Activated T-helper 1 cell treated with anti-CD3 and anti-CD28 coated beads, Interleukin-12 subunit alpha, Interleukin-12 subunit beta, Interleukin-2, Interleukin-4 antibody, amounts not matched to agents 30 ng/mL and 10 ng/mL and 1 ng/mL, durations not matched to agents 14 hours and 24 hours and 36 hours (primary cell): ENCODE results near the gene RBM19. TPM values are rescaled to one million over a fixed set of nuclear protein-coding genes. Genes with fewer than 3 reads are reported as not detected.
A peak's percentile ranks its signal among the peaks of the same experiment; 100 is the strongest.

Source experiments
- DNase-seq: peaks from one replicate; pipeline ENCODE4 v3.0.0; 2021; ENCODE audit warnings: low spot score
- H3K27ac Mint-ChIP-seq: one replicate; pipeline ENCODE4 v1.8.0; 2021; ENCODE audit warnings: mild to moderate bottlenecking, mixed read lengths
- H3K27me3 Mint-ChIP-seq: one replicate; pipeline ENCODE4 v1.8.0; 2022; ENCODE audit warnings: mild to moderate bottlenecking, moderate library complexity, mixed read lengths; ENCODE audit not compliant: insufficient read depth
- H3K36me3 Mint-ChIP-seq: one replicate; pipeline ENCODE4 v1.8.0; 2021; ENCODE audit warnings: low read depth, mixed read lengths
- H3K4me1 Mint-ChIP-seq: one replicate; pipeline ENCODE4 v1.8.0; 2021; ENCODE audit warnings: low read depth, mixed read lengths
- H3K4me3 Mint-ChIP-seq: one replicate; pipeline ENCODE4 v1.8.0; 2021; ENCODE audit warnings: mild to moderate bottlenecking, moderate library complexity, mixed read lengths
- H3K9me3 Mint-ChIP-seq: one replicate; pipeline ENCODE4 v1.8.0; 2021; ENCODE audit warnings: mixed read lengths
- intact Hi-C: fragments of 100-400 bp; cut with micrococcal nuclease; formaldehyde crosslinking; loops from one replicate; pipeline ENCODE4 v1.15.1; 2024
- total RNA-seq: library from RNA; stranded (reverse); gene quantifications from 2 replicates; pipeline ENCODE4 v1.2.3, GENCODE V29; 2022

RBM19 gene
- total RNA-seq, 1 donor from 2014 or later: 102 TPM

- no peak for DNase-seq
- intact Hi-C loops: loop anchor here (1.0 kb wide), 1 partner anchor 67 kb away; no protein-coding TSS in a partner anchor
- H3K27me3 Mint-ChIP-seq: no peaks in the 10 kb centered on the region
- no peak overlapping the region for H3K27ac Mint-ChIP-seq
- no peaks in the 10 kb centered on the region for H3K9me3 Mint-ChIP-seq
- H3K36me3 Mint-ChIP-seq: peaks cover 55% of the 10 kb centered on the region
- no peak overlapping the region for H3K4me3 Mint-ChIP-seq
- peaks cover 21% of the 10 kb centered on the region for H3K4me1 Mint-ChIP-seq
These were observed 36.7 kb downstream of the RBM19 start for GRCh38 chr12:113929312-113929989.

GRCh38 chr12:113926788-113927187, 39.3 kb downstream of the RBM19 start:
- Mint-ChIP-seq H3K9me3 (no peaks in the 10 kb centered on the region), H3K27me3 (no peaks in the 10 kb centered on the region), H3K4me3 (no peak overlapping the region), H3K27ac (peak overlapping the region; percentile 13), H3K36me3 (peaks cover 56% of the 10 kb centered on the region), H3K4me1 (peaks cover 21% of the 10 kb centered on the region)
- DNase-seq: no peak
- intact Hi-C loops: no loop called here

- peaks cover 16% of the 10 kb centered on the region for H3K4me1 Mint-ChIP-seq
These were observed 41.8 kb downstream of the RBM19 start for GRCh38 chr12:113924341-113924740.

GRCh38 chr12:113923251-113923650, 42.9 kb downstream of the RBM19 start:
- no peak overlapping the region for H3K4me3 Mint-ChIP-seq
- intact Hi-C loops: no loop called here
- H3K27ac Mint-ChIP-seq: no peak overlapping the region
- DNase-seq: no peak
- H3K27me3 Mint-ChIP-seq: no peaks in the 10 kb centered on the region
- H3K9me3 Mint-ChIP-seq: no peaks in the 10 kb centered on the region
- peaks cover 12% of the 10 kb centered on the region for H3K4me1 Mint-ChIP-seq
- peaks cover 39% of the 10 kb centered on the region for H3K36me3 Mint-ChIP-seq

More at GRCh38 chr12:113924341-113924740, 41.8 kb downstream of the RBM19 start:
- Mint-ChIP-seq H3K4me3 (no peak overlapping the region), H3K27ac (no peak overlapping the region), H3K27me3 (no peaks in the 10 kb centered on the region), H3K9me3 (no peaks in the 10 kb centered on the region), H3K36me3 (peaks cover 45% of the 10 kb centered on the region)
- DNase-seq: no peak
- intact Hi-C loops: no loop called here

GRCh38 chr12:113921430-113921829, 44.7 kb downstream of the RBM19 start:
- DNase-seq: no peak
- H3K4me3 Mint-ChIP-seq: no peak overlapping the region
- intact Hi-C loops: no loop called here
- peaks cover 1% of the 10 kb centered on the region for H3K4me1 Mint-ChIP-seq
- no peak overlapping the region for H3K27ac Mint-ChIP-seq
- peaks cover 33% of the 10 kb centered on the region for H3K36me3 Mint-ChIP-seq
- H3K9me3 Mint-ChIP-seq: no peaks in the 10 kb centered on the region
- H3K27me3 Mint-ChIP-seq: no peaks in the 10 kb centered on the region

- no peak overlapping the region for H3K27ac Mint-ChIP-seq
- no peaks in the 10 kb centered on the region for H3K9me3 Mint-ChIP-seq
- intact Hi-C loops: no loop called here
- H3K4me3 Mint-ChIP-seq: no peak overlapping the region
- DNase-seq: no peak
- H3K27me3 Mint-ChIP-seq: no peaks in the 10 kb centered on the region
- peaks cover 26% of the 10 kb centered on the region for H3K36me3 Mint-ChIP-seq
- H3K4me1 Mint-ChIP-seq: no peaks in the 10 kb centered on the region
These were observed 46.3 kb downstream of the RBM19 start for GRCh38 chr12:113919791-113920190.

GRCh38 chr12:113918306-113918705, 47.8 kb downstream of the RBM19 start:
- no peak for DNase-seq
- H3K9me3 Mint-ChIP-seq: no peaks in the 10 kb centered on the region
- H3K36me3 Mint-ChIP-seq: peaks cover 19% of the 10 kb centered on the region
- no peaks in the 10 kb centered on the region for H3K27me3 Mint-ChIP-seq
- no peaks in the 10 kb centered on the region for H3K4me1 Mint-ChIP-seq
- no peak overlapping the region for H3K27ac Mint-ChIP-seq
- intact Hi-C loops: no loop called here
- H3K4me3 Mint-ChIP-seq: no peak overlapping the region

- H3K27ac Mint-ChIP-seq: no peak overlapping the region
- H3K36me3 Mint-ChIP-seq: peaks cover 16% of the 10 kb centered on the region
- H3K4me3 Mint-ChIP-seq: no peak overlapping the region
- intact Hi-C loops: no loop called here
- no peaks in the 10 kb centered on the region for H3K9me3 Mint-ChIP-seq
- H3K27me3 Mint-ChIP-seq: no peaks in the 10 kb centered on the region
- no peaks in the 10 kb centered on the region for H3K4me1 Mint-ChIP-seq
- no peak for DNase-seq
These were observed 48.7 kb downstream of the RBM19 start for GRCh38 chr12:113917393-113917792.

- peaks cover 12% of the 10 kb centered on the region for H3K36me3 Mint-ChIP-seq
- H3K4me3 Mint-ChIP-seq: no peak overlapping the region
- H3K27me3 Mint-ChIP-seq: no peaks in the 10 kb centered on the region
- no peaks in the 10 kb centered on the region for H3K9me3 Mint-ChIP-seq
- intact Hi-C loops: no loop called here
- H3K4me1 Mint-ChIP-seq: no peaks in the 10 kb centered on the region
- H3K27ac Mint-ChIP-seq: no peak overlapping the region
- DNase-seq: no peak
These were observed 51.3 kb downstream of the RBM19 start for GRCh38 chr12:113914806-113915205.

GRCh38 chr12:113914176-113914575, 51.9 kb downstream of the RBM19 start:
- DNase-seq: no peak
- H3K27me3 Mint-ChIP-seq: no peaks in the 10 kb centered on the region
- H3K27ac Mint-ChIP-seq: no peak overlapping the region
- no peak overlapping the region for H3K4me3 Mint-ChIP-seq
- intact Hi-C loops: no loop called here
- peaks cover 14% of the 10 kb centered on the region for H3K36me3 Mint-ChIP-seq
- no peaks in the 10 kb centered on the region for H3K9me3 Mint-ChIP-seq
- H3K4me1 Mint-ChIP-seq: no peaks in the 10 kb centered on the region

- Mint-ChIP-seq H3K27ac (no peak overlapping the region), H3K36me3 (peaks cover 19% of the 10 kb centered on the region), H3K9me3 (no peaks in the 10 kb centered on the region), H3K4me1 (no peaks in the 10 kb centered on the region), H3K4me3 (no peak overlapping the region), H3K27me3 (no peaks in the 10 kb centered on the region)
- intact Hi-C loops: loop anchor here (1.0 kb wide), 1 partner anchor 451 kb away; no protein-coding TSS in a partner anchor
- peak; percentile 15 for DNase-seq
These were observed 53.3 kb downstream of the RBM19 start for GRCh38 chr12:113912760-113913329.

GRCh38 chr12:113911971-113912759, 54.0 kb downstream of the RBM19 start:
- Mint-ChIP-seq H3K4me3 (no peak overlapping the region), H3K36me3 (peaks cover 18% of the 10 kb centered on the region), H3K27ac (no peak overlapping the region), H3K4me1 (no peaks in the 10 kb centered on the region), H3K9me3 (no peaks in the 10 kb centered on the region), H3K27me3 (no peaks in the 10 kb centered on the region)
- intact Hi-C loops: loop anchor here (1.0 kb wide), 1 partner anchor 450 kb away; no protein-coding TSS in a partner anchor
- no peak for DNase-seq

- no peak for DNase-seq
- intact Hi-C loops: no loop called here
- Mint-ChIP-seq H3K36me3 (peaks cover 19% of the 10 kb centered on the region), H3K4me1 (no peaks in the 10 kb centered on the region), H3K27me3 (no peaks in the 10 kb centered on the region), H3K9me3 (no peaks in the 10 kb centered on the region), H3K4me3 (no peak overlapping the region), H3K27ac (no peak overlapping the region)
These were observed 55.3 kb downstream of the RBM19 start for GRCh38 chr12:113910751-113911272.
